ENCODE measurements around the gene RNASE1. TPM values are rescaled to one million over a fixed set of nuclear protein-coding genes. Genes with fewer than 3 reads are reported as not detected.

The RNASE1 gene
- polyA plus RNA-seq, 1 experiment = not detected

DNA sequence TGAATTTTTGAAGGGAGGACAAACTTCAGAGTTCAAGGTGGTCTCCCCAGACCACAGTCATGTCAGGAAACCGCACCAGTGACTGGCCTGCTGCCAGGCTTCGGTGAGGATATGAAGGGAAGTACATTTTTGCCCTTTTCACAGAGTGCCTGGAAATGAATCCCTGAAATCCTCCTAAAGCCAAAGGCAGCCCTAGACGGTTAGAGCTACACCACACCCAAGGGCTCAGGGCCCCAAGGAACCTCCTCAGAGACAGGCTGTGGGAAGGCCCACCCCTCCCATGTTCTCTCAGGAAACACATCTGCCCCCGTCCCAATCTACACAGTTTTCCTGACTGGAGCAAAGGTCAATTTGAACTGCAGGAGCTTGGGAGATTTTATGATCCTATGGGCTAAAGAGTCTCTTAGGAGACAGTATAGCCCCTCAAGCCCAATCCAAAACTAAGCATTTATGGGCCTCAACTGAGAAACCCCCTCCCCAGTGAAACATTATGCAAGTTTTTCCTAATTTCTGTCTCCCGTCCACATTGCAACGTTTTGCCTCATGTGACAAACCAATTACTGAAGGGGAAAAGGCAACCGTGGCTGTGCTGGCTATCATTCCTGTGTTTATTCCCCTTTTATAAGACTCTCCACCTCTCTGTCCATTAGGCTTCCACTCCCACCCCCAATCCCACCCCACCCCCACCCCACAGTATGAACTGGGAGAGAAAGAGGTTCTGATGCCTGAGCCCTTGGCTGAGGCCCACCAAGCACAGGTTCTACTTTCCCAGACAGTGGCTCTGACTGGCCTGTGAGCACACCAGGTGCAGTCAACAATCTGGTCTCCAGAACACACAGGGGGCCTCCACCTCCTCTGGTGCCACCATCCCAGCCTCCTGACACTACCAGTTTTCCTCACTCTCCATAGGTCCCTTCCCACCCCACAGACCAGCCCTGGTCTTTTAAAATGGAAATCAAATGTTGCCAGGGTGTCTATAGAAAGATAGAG is 9.6 kb upstream of the RNASE1 start:
- CTCF ChIA-PET = no interaction called here
- Histone ChIP-seq H3K9me3 (ENCODE audit: control insufficient read depth, insufficient read depth, low read length) (no peaks in the 10 kb centered on the region), H3K4me3 (ENCODE audit: low read depth, low read length) (no peak overlapping the region), H3K27ac (ENCODE audit: low read depth, low read length) (no peak overlapping the region), H3K27me3 (ENCODE audit: control insufficient read depth, insufficient read depth, low read length) (no peaks in the 10 kb centered on the region)
- no peak for DNase-seq (ENCODE audit: low read depth, low spot score)
- POLR2A ChIA-PET = no interaction called here
- TF ChIP-seq, protein P1, sequence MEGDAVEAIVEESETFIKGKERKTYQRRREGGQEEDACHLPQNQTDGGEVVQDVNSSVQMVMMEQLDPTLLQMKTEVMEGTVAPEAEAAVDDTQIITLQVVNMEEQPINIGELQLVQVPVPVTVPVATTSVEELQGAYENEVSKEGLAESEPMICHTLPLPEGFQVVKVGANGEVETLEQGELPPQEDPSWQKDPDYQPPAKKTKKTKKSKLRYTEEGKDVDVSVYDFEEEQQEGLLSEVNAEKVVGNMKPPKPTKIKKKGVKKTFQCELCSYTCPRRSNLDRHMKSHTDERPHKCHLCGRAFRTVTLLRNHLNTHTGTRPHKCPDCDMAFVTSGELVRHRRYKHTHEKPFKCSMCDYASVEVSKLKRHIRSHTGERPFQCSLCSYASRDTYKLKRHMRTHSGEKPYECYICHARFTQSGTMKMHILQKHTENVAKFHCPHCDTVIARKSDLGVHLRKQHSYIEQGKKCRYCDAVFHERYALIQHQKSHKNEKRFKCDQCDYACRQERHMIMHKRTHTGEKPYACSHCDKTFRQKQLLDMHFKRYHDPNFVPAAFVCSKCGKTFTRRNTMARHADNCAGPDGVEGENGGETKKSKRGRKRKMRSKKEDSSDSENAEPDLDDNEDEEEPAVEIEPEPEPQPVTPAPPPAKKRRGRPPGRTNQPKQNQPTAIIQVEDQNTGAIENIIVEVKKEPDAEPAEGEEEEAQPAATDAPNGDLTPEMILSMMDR (IDR thresholded peaks at IDR 0.05; ENCODE audit: low read depth, low read length) = no peak

DNA sequence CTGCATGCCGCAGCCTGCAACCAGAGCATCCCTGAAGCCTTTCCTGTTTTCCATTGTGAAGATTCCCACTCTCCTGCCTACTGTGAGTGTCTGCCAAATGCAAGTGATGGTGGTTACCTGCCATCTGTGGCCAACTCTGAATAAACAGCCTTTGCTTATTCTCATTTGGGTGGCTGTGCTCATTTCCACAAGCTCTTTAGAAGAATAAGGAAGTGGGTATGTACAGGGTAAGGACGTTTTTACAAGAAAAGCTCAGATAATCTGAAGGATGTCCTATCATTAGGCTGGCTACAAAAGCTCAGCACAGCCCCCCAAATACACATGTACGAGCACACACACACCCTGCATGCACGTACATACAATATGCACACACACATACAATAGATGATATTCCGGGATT is 7.3 kb upstream of the RNASE1 start:
- POLR2A ChIA-PET = no interaction called here
- CTCF ChIA-PET = interaction anchor here (1.3 kb wide), 1 partner anchor 161 kb away, joined by 3 read pairs; no protein-coding TSS in a partner anchor

DNA sequence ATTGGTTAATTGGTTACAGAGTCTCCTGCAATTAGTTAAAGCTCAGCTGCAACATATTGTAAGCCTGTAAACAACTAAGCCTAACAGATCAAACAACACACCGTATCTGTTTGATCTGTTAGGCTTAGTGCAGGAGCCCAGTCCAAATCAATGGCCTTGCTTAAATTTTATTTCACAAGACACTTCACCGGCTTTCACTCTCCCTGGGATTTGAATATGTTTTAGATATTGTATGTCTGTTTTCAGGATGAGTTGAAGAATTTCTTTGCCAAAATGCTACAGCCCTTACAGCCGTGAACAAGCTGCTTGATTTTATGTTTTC is 5.5 kb upstream of the RNASE1 start:
- no peaks in the 10 kb centered on the region for H3K9me3 ChIP-seq (ENCODE audit: control insufficient read depth, insufficient read depth, low read length)
- TF ChIP-seq, protein P1 (IDR thresholded peaks at IDR 0.05; ENCODE audit: low read depth, low read length) = no peak
- POLR2A ChIA-PET = no interaction called here
- H3K27ac ChIP-seq (ENCODE audit: low read depth, low read length) = no peak overlapping the region
- no peak for DNase-seq (ENCODE audit: low read depth, low spot score)
- H3K27me3 ChIP-seq (ENCODE audit: control insufficient read depth, insufficient read depth, low read length) = no peaks in the 10 kb centered on the region
- CTCF ChIA-PET = no interaction called here
- no peak overlapping the region for H3K4me3 ChIP-seq (ENCODE audit: low read depth, low read length)

More for the DNA sequence above, 7.3 kb upstream of the RNASE1 start:
- H3K27me3 ChIP-seq (ENCODE audit: control insufficient read depth, insufficient read depth, low read length) = no peaks in the 10 kb centered on the region
- no peak overlapping the region for H3K27ac ChIP-seq (ENCODE audit: low read depth, low read length)
- no peak overlapping the region for H3K4me3 ChIP-seq (ENCODE audit: low read depth, low read length)
- TF ChIP-seq, protein P1 (IDR thresholded peaks at IDR 0.05; ENCODE audit: low read depth, low read length) = no peak
- H3K9me3 ChIP-seq (ENCODE audit: control insufficient read depth, insufficient read depth, low read length) = no peaks in the 10 kb centered on the region
- DNase-seq (ENCODE audit: low read depth, low spot score) = no peak

DNA sequence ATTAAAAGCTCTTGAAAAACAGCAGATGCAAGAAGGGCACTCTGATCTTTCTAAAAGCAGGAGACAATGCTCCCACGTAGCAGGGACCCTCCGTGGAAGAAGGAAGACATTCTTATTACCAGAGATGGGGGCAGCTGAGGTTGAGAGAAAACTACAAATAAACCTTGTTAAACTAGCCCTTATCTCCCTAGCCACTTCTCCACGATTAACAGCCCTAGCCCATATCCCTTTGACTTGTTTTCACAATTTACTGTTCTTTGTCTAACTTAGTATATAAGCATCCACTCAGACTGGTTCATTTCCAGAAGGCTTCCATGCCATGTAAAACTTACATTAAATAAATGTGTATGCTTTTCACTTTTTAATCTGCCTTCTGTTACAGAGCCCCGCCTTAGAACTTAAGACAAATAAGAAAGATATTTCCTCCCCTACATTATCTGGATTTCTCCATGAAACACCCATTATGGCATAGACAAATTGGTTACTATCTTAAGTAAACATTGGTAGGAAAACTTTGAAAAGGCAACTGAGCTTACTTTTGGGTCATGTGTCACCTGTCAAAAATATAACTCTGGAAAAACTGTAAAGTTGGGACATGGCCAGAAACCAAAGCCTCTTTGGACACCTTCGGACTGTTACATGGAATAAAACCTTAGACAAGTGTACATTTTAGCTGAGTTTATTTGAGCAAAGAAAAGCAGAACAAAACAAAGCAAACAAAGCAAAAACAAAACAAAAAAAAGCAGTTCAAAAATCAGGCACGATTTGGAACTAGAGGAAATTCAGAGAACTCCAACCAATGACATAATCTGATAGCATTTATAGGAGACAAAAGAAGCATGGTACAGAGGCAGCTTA is 4.9 kb upstream of the RNASE1 start:
- TF ChIP-seq, protein P1 (IDR thresholded peaks at IDR 0.05; ENCODE audit: low read depth, low read length) = no peak
- Histone ChIP-seq H3K27me3 (ENCODE audit: control insufficient read depth, insufficient read depth, low read length) (no peaks in the 10 kb centered on the region), H3K9me3 (ENCODE audit: control insufficient read depth, insufficient read depth, low read length) (no peaks in the 10 kb centered on the region), H3K27ac (ENCODE audit: low read depth, low read length) (no peak overlapping the region), H3K4me3 (ENCODE audit: low read depth, low read length) (no peak overlapping the region)
- POLR2A ChIA-PET = no interaction called here
- DNase-seq (ENCODE audit: low read depth, low spot score) = no peak
- CTCF ChIA-PET = interaction anchor here (1.7 kb wide), 1 partner anchor 164 kb away, joined by 5 read pairs; no protein-coding TSS in a partner anchor

All from AG04450 (cell line).